ENCODE results near the gene DHX35.
"Not testable (repeated sequence)": the region's sequence is repeated elsewhere in the genome, so short reads cannot be mapped to it uniquely, and the experiment has no call there.

The DHX35 gene

DNA sequence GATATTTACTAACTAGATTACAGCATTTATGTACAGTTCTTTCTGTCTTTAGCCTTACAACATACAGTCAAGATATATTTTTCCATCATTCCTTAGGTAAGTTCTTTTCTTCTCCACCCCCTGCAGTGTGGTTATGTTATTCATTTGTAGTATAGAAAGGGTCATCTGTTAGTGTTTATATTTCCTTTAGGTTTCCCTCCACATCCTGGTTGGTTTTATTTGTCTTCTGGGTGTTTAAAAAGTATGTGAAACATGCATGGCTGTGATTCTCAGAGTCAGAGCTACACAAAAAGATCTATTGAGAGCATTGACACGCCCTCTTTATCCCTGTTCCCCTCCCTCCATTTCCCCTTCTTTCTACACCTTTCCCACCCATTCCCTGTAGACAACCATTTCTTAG, 20.1 kb downstream of the DHX35 start:
- peak; percentile 59 for DNase-seq

DNA sequence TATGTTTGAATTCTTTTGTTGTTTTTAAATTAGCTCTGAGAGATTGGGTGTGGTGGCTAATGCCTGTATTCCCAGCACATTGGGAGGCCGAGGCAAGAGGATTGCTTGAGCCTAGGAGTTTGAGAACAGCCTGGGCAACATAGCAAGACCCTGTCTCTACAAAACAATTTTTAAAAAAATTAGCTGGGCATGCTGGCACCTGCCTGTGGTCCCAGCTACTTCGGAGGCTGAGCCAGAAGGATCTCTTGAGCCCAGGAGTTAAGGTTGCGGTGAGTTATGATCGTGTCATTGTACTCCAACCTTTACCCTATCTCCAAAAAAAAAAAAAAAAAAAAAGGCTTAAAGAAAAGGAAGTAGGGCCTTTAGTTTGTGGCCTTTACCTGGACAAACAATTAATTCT, 22.9 kb downstream of the DHX35 start:
- DNase-seq: no peak

DNA sequence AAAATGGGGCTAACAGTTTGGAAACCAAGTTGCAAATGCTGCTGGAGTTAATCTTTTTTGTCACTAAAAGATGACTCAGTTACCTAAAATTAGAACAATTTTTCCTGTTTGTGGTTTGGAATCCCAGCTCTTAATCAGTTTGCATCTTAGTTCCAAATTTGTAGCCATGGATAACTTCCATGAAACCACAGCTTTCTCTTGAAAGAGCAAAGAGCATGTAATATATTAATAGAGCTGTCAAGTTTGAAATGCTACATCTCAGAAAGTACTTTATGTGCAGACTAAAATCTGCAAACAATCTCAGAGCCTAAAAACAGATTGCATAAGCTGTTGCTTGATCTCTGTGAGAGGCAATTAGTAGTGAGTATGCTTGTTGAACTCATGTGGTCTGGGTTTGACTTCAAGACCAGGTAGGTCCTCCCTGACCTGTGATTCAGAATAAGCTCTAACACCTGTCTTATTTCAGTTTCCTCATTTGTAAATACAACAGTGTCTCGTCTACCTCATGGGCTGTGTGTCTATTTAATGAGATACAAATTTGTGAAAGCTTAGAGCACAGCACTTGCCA, 23.5 kb downstream of the DHX35 start:
- peak; percentile 93 for DNase-seq

DNA sequence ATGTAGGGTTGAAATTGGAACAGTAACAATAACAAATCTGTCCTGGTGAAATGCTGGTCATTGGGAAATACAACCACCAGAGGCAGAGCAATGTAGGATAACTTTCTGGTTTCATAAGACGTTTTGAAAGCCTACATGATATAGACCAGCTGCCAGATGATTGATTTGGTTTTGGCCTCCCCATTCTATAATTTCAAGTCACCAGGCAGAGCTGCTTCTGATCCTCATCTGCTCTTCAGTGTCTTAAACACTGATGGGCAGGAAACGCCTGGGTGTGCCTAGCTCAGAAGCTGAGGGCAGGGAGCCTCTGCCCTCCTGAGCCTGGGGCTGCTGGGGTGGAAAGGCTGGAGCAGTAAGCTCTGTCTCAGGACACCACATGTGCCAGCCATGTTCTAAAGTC, 24.5 kb downstream of the DHX35 start:
- no peak for DNase-seq

DNA sequence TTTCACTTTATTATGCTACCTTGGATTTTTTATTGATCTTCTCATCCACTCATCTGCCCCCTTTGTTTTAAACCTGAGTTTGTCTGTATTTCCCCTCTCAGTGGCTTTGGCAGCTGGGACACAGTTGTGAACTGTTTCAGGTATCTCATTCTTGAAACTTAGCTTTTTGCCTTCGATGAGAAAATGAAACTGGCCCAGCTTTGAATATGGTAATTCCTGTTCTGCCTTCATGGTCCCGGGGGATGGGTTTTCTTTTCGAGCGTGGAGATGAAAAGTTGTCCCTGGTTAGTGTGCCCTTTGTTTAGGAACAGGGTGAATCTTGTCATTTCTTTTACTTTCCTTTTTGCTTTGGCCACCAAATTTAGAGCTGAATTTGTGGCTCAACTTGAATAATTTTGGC, 25.6 kb downstream of the DHX35 start:
- DNase-seq: no peak

DNA sequence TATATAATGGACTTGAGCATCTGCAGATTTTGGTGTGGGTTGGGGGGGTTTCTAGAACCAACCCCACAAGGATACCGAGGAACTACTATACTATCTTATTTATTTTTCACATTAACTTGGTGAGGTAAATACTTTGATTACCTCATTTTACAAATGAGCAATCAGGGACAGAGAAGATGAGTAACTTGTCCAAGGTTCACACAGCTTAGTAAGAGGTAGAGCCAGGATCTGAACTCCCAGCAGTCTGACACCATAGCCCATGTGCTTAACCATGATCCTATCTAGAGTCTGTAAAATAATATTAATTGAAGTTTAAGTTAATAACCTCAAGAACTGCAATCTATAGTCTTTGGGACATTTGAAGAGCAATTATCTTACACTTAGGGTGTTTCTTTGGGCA, 28.6 kb downstream of the DHX35 start:
- DNase-seq: no peak

DNA sequence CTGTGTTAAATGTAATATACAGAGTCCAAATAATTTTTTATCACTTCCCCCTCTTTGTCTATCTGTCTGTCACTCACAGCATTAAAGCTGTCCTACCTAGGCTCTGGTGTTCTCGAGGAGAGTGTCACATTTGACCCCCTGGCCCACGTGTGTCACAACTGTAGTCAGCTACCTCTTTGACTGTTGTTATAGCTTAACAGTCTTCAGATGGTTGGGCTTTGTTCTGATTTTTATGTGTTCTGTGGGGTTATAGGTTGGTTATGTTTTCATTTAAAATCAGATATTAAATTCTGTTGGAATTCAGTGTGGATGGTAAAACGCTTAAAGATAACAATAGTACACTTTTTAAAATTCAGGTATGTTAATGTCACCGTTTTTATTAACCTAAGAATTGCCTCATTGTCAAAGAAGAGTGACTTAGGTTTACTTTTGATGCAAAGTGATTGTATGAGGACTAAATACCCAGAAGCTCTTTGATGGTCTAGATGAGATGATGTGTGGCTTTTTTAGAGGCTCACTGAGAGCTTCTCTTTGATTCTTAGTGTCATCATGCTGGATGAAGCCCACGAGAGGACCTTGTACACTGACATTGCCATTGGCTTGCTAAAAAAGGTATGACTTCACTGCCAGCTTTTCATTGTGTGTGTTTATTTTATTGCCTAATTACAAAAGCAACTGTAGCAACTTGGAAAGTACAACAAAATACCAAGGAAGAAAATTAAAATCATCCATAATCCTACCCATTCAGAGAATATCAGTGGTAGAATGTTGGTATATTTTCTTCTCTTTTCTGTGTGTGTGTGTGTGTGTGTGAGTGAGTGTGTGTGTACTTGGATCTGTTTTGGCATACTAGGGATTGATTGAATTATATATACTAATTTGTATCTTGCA, 29.9 kb downstream of the DHX35 start:
- DNase-seq: no peak

DNA sequence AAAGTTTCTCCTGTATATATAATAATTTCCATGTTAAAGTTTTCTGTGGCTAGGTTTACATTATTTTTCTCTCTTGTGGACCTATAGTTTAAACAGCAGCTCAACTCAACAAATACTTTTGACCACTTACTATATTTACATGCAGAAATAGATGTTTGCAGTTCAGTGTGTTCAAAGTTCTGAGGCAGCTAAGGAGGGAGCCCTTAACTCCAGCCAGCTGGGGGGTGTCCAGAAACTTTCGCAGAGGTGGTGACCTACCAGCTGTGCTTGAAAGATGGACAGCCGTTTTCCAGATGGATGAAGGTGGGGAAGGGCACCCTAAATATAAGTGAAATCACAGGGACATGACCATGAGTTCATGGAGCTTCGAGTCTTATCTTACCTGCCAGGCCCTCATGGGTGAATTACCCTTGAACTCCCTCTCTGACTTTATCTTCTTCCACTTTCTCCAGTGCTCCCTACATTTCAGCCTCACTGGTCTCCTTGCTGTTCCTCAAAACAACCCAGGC, 33.4 kb downstream of the DHX35 start:
- DNase-seq: no peak

DNA sequence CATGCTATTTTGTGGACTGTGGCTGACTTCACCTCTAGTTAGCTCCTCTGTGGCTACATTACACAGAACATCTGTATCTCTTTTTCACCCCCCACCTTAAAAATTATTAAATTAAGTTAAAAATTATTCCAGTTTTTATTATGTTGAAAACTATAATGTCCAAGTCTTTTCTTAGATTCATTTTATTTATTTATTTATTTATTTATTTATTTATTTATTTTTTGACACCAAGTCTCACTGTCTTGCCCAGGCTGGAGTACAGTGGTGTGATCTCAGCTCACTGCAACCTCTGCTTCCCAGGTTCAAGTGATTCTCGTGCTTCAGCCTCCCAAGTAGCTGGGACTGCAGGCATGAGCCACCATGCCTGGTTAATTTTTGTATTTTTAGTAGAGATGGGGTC, 34.7 kb downstream of the DHX35 start:
- DNase-seq: not testable (repeated sequence)

DNA sequence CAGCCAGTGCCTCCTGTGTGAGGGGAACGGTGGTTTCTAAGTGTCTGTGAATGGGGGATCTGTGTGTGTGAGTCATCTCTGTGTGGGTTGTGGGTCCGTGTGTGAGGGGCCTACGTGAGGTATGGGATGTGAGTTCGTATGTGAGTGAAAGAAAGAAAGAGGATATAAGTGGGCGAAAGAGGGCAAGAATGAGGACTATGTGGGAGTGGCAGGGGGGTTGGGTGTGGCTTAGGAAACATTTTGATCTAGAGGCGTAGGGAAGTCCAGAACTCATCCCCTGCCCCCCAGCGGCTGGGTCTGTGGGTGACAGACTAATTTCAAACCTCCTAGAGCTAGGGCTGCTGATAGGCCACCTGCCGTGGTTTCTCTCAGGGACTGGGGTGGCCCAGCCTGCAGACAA, 35.5 kb downstream of the DHX35 start:
- DNase-seq: no peak

DNA sequence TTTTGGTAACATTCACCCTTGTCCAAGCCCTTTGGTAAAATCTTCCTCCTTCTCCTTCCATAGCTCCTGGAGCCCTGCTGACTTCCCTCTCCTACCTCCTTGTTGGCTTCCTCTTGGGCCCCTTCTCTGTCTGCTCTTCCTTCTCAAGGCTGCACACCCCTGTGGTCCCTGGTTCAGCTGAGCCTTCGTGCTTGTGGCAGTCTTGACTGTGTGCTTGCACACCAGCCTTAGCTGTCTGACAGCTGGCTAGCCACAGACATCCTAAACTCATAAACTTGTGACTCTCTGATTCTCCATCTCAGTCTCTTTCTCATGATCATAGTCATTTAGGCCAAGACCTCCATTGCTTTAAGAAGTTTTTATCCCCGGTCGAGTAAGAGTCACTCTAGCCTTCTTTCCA, 37.1 kb downstream of the DHX35 start:
- no peak for DNase-seq

DNA sequence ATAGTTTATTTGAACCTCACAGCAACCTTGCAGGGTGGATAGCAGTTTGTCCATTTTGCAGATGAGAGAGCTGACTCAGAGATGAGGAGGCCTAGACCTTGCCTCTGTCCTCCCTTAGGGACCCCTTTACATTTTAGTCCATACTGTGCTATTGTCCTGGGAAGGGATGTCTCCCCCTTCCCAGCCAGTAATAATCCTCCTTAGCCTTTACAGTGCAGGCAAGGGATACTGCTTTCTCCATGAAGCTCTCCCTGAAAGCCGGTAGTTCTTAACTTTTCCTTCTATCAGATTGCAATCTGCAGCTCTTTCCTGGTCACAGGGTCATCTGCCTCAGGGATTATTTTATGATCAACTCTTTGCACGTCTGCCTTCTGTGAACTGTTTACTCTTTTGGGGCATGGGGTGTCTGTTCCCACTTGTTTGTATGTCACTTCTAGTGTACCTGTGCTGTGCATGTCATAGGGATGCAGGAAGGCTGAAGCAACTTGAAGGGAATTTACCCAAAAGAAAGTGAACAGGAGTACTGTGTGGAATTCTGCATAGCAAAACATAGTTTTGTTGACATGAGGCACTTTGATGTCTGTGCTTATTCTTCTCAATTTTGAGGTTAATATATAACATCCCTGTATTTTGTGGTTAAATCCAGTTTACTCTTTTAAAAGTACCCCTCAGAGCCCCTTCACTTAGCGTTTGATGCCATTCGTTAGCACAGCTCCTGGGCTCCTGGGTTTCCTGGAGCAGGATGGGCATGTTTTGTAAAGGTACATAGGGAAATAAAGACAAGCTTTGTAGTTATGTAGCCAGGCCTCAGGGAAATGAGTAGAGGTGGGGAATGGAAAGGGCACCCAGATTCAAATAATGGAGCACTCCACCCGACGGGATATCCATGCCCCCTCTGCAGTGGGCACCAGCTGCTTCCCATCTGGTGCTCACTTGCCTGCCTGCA, 38.1 kb downstream of the DHX35 start:
- DNase-seq: no peak

DNA sequence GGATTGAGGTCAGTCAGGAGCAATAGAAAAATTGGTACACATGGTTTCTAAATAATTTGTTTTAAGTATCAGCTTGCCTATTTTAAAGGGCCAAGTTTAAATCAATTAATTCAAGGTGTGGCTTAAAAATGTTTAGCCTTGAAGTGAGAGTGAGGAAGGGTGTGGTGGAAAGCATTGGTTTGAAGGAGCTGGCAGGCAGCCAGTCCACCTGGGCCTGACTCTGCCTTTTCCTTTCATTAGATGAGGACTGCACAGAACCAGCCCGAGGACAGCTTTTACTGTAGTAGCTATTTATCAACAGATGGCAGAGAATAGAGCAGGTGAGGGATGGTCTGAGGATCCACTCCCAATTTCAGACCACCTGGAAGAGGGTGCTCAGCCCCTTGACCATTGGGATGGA, 42.4 kb downstream of the DHX35 start:
- DNase-seq: no peak

DNA sequence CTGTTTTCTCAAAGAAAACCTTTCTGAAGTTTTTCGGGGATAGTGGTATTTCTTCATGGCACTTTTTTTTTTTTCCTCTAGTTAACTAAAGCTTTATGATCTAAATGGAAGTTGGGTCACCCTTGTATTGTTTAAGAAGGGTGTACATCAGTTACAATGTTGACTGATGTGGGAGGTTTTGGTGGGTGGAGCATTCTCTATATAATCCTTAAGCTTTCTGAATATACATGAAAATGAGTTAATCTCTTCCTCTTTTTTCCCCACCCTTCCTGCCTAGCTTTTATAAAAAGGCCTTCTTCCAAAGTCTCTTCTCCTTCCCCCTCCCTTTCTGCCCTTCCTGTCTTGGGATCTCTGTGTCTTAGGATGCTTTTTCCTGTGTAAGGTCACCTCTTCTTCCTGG, 47.2 kb downstream of the DHX35 start:
- DNase-seq: no peak

DNA sequence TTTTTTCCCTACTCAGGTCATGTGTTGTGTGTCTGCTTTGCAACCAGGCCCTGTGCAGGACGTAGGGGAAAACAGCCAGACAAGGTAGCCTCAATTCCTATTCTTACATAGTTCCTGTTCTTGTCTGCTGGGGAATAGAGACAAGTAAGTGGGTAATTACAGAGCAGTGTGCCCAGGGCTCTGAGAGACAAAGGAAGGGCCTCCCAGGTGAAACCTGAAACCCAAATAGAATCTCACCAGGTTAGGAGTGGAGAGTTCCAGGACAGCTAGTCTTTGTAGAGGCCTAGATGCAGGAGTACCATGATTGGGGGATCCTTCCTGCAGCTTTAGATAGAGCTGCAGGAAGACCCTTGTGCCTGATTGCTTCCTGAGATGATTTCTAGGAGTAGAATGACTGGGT, 48.4 kb downstream of the DHX35 start:
- no peak for DNase-seq

DNA sequence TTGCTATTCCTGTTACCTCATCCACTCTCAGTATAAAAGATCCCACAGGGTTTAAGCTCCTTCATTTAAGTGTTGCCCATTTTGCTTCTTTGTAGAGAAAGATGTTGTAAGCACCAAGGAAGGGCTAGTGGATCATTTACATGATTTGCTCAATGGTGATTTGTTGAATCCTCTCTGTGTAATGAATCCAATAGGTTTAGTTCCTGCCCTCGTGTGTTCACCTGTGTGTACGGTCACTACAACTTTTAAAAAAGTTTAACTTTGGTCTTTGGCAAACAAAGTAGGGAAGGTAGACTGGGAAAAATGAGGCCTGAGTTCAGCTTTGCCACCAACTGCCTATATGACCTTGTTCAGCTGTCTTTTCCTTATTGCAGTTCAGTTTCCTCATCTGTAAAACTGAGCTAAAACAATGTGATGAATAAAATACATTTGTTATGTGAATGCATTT, 51.5 kb downstream of the DHX35 start:
- DNase-seq: no peak

DNA sequence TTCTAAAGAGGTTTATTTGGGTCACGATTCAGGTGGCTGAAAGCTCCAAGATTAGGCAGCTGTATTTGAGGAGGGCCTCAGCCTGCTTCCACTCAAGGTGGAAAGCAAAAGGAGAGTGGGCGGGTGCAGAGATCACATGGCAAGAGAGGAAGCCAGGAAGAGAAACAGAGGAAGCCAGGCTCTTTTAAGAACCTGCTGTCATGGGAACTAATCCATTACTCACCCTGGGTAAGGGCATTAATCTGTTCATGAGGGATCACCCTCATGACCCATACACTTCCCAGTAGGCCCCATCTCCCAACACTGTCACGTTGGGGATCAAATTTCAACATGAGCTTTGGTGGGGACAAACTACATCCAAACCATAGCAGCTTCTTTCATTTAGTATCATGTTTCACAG, 53.9 kb downstream of the DHX35 start:
- DNase-seq: no peak

DNA sequence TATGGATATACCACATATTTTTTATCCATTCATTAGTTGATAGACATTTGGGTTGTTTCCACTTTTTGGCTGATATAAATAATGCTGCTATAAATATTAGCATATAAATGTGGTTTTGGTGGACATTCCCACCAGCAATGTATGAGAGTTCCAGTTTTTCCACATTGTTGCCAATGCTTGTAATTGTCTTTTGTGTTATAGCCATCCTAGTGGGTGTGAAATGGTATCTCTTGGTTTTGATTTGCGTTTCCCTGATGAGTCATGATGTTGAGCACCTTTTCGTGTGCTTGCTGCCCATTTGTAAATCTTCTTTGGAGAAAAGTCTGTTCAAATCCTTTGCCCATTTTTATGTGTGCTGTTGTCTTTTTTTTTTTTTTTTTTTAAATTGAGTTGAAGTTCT, 54.4 kb downstream of the DHX35 start:
- DNase-seq: no peak

DNA sequence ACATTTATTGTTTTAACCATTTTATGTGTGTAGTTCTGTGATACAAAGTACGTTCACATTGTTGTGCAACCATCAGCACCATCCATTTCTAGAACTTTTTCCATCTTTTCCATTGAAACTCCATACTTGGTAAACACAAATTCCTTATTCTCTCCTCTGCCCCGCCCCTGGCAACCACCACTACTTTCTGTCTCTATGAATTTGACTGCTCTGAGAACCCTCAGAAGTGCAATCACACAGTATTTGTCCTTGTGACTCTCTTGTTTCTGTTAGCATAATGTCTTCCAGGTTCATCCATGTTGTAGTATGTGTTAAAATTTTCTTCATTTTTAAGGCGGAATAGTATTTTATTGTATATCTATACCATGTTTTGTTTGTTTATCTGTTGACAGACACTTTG, 56.9 kb downstream of the DHX35 start:
- DNase-seq: no peak

DNA sequence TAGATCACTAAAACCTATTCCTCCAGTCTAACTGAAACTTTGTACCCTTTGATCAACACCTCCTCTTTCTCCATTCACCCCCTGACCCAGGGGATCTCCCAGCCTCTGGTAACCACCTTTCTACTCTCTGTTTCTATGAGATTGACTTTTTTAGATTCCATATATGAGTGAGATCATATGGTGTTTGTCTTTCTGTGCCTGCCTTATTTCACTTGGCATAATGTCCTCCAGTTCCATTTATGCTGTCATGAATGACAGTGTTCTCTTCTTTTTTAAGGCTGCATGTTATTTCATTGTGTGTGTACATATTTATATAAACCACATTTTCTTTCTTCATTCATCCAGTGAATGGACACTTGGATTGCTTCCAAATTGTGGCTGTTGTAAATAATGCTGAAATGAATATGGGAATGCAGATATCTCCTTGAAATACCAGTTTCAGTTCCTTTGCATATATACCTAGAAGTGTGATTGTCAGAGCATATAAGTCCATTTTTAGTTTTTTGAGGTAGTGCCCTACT, 57.7 kb downstream of the DHX35 start:
- DNase-seq: no peak

DNA sequence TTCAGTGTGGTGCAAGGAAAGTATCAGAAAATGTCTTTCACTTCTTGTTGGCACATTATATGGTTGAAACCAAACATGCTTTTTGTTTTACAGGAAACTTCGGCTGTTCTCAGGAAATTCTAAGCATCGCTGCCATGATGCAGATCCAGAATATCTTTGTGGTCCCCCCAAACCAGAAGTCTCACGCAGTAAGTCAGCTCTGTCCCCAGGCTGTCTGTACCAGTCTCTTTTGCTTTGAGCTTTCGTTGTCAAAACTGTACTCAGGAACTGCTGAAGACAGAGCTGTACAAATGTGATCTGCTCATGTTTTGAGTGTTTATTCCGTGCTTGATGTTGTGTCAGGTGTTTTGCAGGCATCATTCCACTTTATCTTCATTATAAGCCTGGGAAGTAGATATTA, 59.6 kb downstream of the DHX35 start:
- DNase-seq: no peak

DNA sequence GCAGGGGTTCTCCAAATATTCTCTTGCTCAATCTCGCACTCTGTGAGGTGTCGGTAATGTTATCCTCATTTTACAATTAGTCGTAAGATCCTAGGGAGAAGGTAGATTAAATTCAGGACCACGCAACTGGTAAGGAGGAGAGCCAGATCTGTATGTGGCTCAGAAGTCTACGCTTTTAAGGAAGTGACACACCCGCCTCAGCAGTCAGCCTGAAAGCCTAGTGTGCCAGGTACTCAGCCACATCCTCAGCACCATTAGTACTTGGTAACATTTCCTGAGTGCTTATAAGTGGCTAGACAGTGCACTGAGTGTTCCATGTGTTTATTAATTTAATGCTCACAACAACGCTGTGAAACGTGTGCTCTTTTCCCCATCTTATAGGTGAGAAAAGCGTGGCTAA, 63.7 kb downstream of the DHX35 start:
- no peak for DNase-seq

DNA sequence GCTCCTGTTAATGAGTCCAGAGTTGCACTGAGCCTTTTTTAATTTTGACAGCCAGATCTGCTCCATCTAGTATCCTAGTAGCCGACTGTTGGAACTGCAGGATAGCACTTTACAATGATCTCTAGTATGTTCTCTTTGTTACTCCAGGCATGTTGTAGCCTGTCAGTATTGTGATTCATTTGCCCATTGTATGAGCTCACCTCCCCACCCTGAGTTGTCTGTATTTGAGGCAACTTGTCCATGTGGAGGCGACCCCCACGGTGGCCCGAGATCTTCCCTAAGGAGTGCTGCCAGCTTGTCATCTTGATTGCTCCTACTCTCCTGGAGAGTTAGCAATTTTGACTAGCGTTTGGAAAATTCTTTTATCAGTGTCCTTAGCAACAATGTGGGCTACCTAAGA, 67.2 kb downstream of the DHX35 start:
- DNase-seq: no peak

All from fibroblast of upper back skin (primary cell).